AG04449 (cell line): Measurements from ENCODE around the gene DPF1.

ENCODE experiments used
- CTCF ChIA-PET: fragments of 350-600 bp; formaldehyde crosslinking; extraction: SDS; loops from one replicate; lab custom pipeline; 2021; ENCODE audit warnings: antibody characterized with exemption; lab: Yijun Ruan, JAX
- POLR2A ChIA-PET: fragments of 400-600, 350-600 bp; formaldehyde crosslinking; extraction: SDS; loops from one replicate; lab custom pipeline; 2020; ENCODE audit warnings: antibody characterized with exemption, inconsistent platforms; lab: Yijun Ruan, JAX
- DNase-seq: peaks from one replicate; pipeline ENCODE4 v3.0.0-alpha.2; 2010; ENCODE audit warnings: low read depth, low spot score
- H3K4me3 ChIP-seq: 2 replicates; pipeline ENCODE4 v1.5.1; 2011; ENCODE audit warnings: low read depth, mild to moderate bottlenecking, control low read depth, low read length
- CTCF ChIP-seq: IDR thresholded peaks from one replicate; pipeline ENCODE4 v1.5.1; 2011; ENCODE audit warnings: mild to moderate bottlenecking, moderate library complexity, low read length, control low read depth, inconsistent platforms; ENCODE audit not compliant: insufficient read depth; ENCODE audit errors: missing control alignments

DPF1 gene

GRCh38 chr19:38199340-38199739 lies 24.7 kb downstream of the DPF1 start:
- H3K4me3 ChIP-seq = no peak overlapping the region
- ChIA-PET POLR2A (no interaction called here), CTCF (interaction anchor here (1.7 to 2.1 kb wide), 2 partner anchors 28 to 297 kb away, joined by 5 to 7 read pairs; no protein-coding TSS in a partner anchor)
- DNase-seq = no peak
- no peak for TF ChIP-seq CTCF

DNA sequence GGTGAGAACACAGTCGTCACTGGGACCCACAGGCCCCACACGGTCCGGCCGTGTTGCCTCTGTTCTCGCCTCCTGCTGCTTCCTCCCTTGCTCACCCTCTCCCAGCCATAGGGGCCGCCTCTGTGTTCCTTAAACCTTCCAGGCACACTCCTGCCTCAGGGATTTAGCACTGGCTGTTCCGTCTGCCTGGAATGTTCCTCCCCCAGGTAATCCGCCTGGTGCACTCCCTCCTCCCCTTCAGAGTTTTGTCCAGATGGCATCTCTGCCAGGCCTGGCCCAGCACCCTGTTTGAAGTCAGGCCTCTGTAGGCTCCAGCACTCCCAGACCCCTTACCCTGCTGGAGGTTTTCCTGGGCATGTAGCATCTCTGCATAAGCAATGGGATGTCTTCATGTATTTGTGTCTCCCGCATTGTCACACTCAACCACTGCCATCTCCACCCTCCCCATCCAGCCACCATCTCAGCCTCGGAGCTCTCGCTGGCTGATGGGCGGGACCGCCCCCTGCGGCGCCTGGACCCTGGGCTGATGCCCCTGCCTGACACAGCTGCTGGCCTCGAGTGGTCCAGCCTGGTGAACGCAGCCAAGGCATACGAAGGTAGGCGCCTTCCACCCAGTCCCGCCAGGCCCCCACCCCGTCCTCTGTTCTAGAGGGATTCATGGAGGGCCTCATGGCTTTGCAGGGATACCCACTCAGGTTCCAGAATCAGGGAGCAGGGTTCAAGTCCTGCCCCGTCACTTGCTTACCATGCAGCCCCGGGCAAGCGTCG lies 25.9 kb downstream of the DPF1 start:
- TF ChIP-seq CTCF = no peak
- ChIA-PET CTCF (no interaction called here), POLR2A (no interaction called here)
- no peak for DNase-seq
- H3K4me3 ChIP-seq = no peak overlapping the region

DNA sequence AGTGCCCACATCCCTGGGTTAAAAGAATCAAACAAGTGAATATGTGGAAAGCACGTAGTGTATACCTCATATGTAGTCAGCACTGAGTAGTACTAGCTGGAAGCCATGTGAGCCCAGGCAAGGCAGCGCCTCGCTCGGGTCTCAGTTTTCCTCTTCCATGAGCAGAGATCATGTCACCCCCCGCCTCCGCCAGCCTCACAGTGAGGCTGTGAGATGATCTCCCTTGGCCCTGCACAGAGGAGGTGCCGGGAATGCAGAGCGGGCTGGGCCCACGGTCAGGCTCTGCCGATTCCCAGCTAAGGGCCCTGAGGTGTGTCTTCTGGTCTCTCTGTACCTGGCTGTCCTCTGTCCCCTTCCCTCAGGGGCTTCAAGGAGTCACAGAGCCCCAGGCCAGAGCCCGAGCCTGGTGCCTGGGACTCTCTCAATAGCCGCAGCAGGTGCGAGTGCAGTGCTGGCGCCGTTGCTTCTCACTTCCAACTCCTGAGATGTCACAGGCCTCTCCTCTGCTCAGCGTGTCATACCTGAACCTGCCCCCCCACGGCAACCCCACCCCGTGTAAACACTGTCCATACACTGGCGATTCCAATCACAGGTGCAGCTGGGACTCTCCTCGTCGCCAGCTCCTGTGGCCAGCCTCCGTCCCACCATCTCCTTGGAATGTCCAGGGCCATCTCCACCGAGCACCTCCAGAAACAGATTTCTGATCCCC lies 26.9 kb downstream of the DPF1 start:
- ChIA-PET CTCF (no interaction called here), POLR2A (no interaction called here)
- no peak for DNase-seq
- no peak overlapping the region for H3K4me3 ChIP-seq
- TF ChIP-seq CTCF = no peak

DNA sequence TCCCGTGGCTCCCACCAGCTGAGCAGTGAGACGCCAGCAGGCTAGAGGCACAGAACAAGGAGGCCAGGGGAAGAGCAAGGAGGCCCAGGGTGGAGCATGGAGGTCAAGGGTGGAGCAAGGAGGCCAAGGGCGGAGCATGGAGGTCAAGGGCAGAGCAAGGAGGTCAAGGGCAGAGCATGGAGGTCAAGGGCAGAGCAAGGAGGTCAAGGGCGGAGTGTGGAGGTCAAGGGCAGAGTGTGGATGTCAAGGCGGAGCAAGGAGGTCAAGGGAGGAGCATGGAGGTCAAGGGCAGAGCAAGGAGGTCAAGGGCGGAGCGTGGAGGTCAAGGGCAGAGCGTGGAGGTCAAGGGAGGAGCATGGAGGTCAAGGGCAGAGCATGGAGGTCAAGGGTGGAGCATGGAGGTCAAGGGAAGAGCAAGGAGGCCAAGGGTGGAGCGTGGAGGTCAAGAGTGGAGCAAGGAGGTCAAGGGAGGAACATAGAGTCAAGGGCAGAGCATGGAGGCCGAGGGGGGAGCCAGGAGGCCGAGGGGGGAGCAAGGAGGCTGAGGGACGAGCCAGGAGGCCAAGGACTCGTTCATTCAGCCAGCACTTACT lies 27.7 kb downstream of the DPF1 start:
- no peak for TF ChIP-seq CTCF
- H3K4me3 ChIP-seq = no peak overlapping the region
- DNase-seq = no peak
- POLR2A ChIA-PET = no interaction called here
- CTCF ChIA-PET = interaction anchor here (0.7 kb wide), 1 partner anchor 48 kb away, joined by 3 read pairs; no protein-coding TSS in a partner anchor

DNA sequence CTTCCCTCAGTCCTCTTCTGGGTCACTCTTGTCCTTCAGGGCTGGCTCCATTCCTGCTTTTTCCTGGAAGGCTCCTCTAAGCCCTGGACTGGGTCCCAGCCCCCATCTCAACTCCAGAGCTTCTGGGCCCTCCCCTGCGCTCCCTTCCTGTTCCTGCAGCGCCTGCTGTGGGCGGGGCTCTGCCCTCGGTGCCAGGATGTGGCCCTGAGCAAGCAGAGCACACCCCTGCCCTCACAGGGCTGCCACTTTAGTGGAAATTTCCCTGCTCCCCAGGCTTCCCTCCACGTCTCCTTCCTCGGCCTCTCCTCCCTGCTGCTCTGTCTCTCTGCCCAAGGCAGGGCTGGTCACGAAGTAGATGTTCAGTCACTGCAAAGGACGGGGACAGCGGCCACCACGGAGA lies 28.8 kb downstream of the DPF1 start:
- TF ChIP-seq CTCF = no peak
- no peak for DNase-seq
- ChIA-PET CTCF (interaction anchor here (1.2 kb wide), 1 partner anchor 49 kb away, joined by 3 read pairs; no protein-coding TSS in a partner anchor), POLR2A (no interaction called here)
- no peak overlapping the region for H3K4me3 ChIP-seq
